ENCODE data around the gene C11orf91.

C11orf91 gene

DNA sequence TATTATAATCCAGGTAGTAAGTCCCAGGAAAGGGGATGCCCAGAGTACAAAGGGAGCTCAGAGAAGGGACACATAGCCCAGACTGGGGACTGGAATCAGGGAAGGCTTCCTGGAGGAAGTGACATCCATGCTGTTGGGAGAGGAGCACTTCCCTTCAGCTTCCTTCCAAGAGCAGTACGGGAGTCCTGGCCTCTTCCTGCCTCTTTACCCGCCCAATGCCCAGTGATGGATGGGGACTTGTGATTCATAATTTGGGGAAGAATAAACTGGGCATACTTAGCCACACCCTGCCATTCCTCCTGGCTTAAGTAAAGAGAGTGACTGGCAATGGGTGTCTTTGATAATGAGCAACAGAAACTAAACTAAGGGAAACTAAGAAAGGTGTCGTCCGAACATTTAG, 11.5 kb downstream of the C11orf91 start:
- peaks cover 15% of the 10 kb centered on the region for H3K27me3 Mint-ChIP-seq (ENCODE audit: low read depth)
- H3K9me3 Mint-ChIP-seq, result no peaks in the 10 kb centered on the region
- peaks cover 51% of the 10 kb centered on the region for H3K4me1 Mint-ChIP-seq
- TF ChIP-seq CTCF (IDR thresholded peaks at IDR 0.05; ENCODE audit: unreplicated experiment in 3 of 3), result no peak
- H3K4me3 Mint-ChIP-seq, result no peak overlapping the region
- no peaks in the 10 kb centered on the region for H3K36me3 Mint-ChIP-seq (ENCODE audit: low read depth)
- H3K27ac Mint-ChIP-seq, result no peak overlapping the region

DNA sequence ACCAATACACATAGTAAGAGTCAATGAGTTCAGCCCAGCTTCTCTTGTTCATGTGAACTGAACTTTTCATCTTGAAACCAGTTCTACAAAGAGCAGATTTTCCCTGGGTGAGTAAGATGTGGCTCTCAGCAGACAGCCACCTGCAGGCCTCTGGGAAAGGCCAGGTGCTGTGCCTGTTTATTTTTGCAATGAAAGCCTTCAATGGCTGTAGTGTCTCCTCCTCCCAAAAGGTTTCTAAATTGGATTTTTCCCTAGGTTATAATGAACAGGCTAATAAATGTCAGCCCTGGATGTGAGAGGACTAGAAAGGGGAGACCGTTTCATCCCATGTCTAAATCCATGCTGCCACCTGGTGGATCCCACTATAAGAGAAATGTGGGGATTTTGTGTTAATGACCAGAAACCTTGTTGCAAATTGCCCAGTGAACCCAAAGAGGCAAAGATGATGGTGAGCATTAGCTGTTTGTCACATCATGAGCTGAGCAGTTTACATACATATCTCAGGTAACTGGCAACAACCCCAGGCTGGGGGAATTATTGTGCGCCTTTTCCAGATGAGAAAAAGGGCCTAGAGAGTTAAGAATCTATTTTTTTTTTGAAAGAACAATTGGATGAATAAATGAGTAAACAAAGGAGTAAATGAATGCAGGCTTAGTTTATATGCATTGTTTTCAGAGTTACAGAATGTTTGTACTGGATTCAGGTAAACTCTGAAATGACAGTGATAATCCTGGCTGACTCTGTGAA, 12.7 kb downstream of the C11orf91 start:
- TF ChIP-seq CTCF (IDR thresholded peaks at IDR 0.05; ENCODE audit: unreplicated experiment in 3 of 3), result peak; percentile 81 to 86 (median 83)
- H3K27me3 Mint-ChIP-seq (ENCODE audit: low read depth), result peaks cover 15% of the 10 kb centered on the region

DNA sequence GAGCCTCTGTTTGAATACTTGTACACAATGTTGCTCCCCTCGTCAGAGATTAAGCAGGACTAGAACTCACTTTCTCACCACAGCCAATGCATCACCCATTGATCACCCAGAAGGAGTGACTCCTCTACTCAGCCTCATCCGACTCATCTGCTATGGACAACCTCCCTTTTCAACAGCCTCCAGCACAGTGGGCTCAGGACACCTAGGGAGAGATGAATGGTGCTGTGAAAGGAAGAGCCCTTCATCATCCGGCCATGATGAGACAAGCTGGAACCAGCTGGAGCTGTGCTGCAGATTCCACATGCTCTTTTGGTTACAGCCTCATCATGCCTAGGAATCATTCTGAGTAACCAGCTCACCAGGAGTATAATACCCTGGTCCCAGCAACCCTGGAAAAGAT, 15.5 kb downstream of the C11orf91 start:
- H3K27ac Mint-ChIP-seq, result no peak overlapping the region

More for the DNA sequence above, 12.7 kb downstream of the C11orf91 start:
- peak overlapping the region in 2 of 3 experiments; percentile 50 to 73 for H3K27ac Mint-ChIP-seq
- H3K9me3 Mint-ChIP-seq, result no peaks in the 10 kb centered on the region
- no peak overlapping the region for H3K4me3 Mint-ChIP-seq
- peaks cover 44% of the 10 kb centered on the region for H3K4me1 Mint-ChIP-seq
- H3K36me3 Mint-ChIP-seq (ENCODE audit: low read depth), result no peaks in the 10 kb centered on the region

DNA sequence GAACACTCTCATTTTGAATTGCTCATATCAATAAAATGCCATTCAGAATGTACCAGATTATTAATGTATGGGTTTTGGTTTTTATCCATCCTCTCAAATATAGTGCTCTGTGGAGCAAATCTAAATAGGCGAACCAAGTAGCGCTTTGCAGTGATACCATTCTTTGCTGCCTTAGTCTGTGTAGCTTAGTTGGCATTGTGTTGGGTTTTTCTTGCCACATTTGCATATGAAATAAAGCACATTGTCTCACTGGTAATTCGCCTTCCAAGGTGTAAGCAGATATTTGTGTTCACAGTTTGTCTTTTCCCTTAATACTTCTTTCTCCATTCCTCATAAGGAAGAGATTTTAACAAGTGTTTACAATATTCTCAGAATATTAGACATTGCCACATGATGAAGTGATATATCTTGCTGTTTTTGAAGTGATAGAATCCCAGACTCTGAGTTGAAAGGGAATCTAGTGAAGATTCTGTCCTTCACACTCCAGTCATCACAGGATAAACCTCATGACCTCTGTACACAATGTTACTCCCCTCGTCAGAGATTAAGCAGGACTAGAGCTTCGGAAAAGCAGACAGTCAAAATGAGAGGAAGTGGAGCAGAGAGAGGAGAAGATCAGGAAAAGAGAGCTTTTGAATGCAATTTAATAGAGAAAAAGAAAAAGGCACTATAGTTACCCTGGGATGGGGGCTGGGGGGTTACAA, 16.5 kb downstream of the C11orf91 start:
- no peaks in the 10 kb centered on the region for H3K36me3 Mint-ChIP-seq (ENCODE audit: low read depth)
- H3K27ac Mint-ChIP-seq, result peak overlapping the region in 1 of 3 experiments; percentile 10
- no peak overlapping the region for H3K4me3 Mint-ChIP-seq
- H3K9me3 Mint-ChIP-seq, result peaks cover 8% of the 10 kb centered on the region
- peaks cover 17% of the 10 kb centered on the region for H3K27me3 Mint-ChIP-seq (ENCODE audit: low read depth)
- H3K4me1 Mint-ChIP-seq, result peaks cover 16% of the 10 kb centered on the region
- no peak for TF ChIP-seq CTCF (IDR thresholded peaks at IDR 0.05; ENCODE audit: unreplicated experiment in 3 of 3)

More for the DNA sequence above, 15.5 kb downstream of the C11orf91 start:
- Mint-ChIP-seq H3K4me1 (peaks cover 19% of the 10 kb centered on the region), H3K9me3 (peaks cover 3% of the 10 kb centered on the region), H3K4me3 (no peak overlapping the region), H3K36me3 (ENCODE audit: low read depth) (no peaks in the 10 kb centered on the region), H3K27me3 (ENCODE audit: low read depth) (peaks cover 21% of the 10 kb centered on the region)
- TF ChIP-seq CTCF (IDR thresholded peaks at IDR 0.05; ENCODE audit: unreplicated experiment in 3 of 3), result no peak

DNA sequence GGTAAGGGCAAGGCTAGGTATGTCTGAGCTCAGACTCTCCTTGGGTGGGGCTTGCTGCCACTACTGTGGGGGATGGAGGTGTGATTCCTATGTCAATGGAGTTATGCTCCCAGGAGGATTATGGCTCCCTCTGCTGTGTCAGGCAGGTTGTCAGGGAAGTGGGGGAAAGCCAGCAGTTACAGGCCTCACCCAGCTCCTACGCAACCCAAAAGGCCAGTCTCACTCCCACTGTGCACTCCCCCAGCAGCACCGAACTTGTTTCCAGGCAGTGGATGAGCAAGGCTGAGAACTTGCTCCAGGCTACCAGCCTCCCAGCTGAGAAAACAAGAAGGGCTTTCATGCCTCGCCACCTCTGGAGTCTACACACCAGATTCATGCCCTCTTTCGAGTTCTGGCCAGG, 18.2 kb downstream of the C11orf91 start:
- Mint-ChIP-seq H3K4me3 (no peak overlapping the region), H3K27ac (no peak overlapping the region), H3K9me3 (peaks cover 24% of the 10 kb centered on the region), H3K27me3 (ENCODE audit: low read depth) (peaks cover 11% of the 10 kb centered on the region), H3K4me1 (peaks cover 10% of the 10 kb centered on the region), H3K36me3 (ENCODE audit: low read depth) (no peaks in the 10 kb centered on the region)
- no peak for TF ChIP-seq CTCF (IDR thresholded peaks at IDR 0.05; ENCODE audit: unreplicated experiment in 3 of 3)
